Erythroblast (primary cell): ENCODE data around the gene ITLN2.

ENCODE experiments used
- GATA1 ChIP-seq: IDR thresholded peaks from 2 replicates; pipeline ENCODE4 v1.6.1; 2011; ENCODE audit warnings: low read depth, mild to moderate bottlenecking, control low read depth, low read length, moderate library complexity
- POLR2A ChIP-seq: IDR thresholded peaks from 2 replicates; pipeline ENCODE4 v1.6.1; 2011; ENCODE audit warnings: mild to moderate bottlenecking, low read length

- no peak for TF ChIP-seq POLR2A
- no peak for TF ChIP-seq GATA1
Measured at GRCh38 chr1:160985723-160986122, 31.1 kb upstream of the ITLN2 start.
